Measurements from ENCODE around the gene PRUNE1. TPM values are rescaled to one million over a fixed set of nuclear protein-coding genes. Genes with fewer than 3 reads are reported as not detected.

PRUNE1 gene
- total and polyA plus RNA-seq, 2 of the 4 experiments (the other 2 are of a cell fraction): 7.9 to 9.4 TPM

DNA sequence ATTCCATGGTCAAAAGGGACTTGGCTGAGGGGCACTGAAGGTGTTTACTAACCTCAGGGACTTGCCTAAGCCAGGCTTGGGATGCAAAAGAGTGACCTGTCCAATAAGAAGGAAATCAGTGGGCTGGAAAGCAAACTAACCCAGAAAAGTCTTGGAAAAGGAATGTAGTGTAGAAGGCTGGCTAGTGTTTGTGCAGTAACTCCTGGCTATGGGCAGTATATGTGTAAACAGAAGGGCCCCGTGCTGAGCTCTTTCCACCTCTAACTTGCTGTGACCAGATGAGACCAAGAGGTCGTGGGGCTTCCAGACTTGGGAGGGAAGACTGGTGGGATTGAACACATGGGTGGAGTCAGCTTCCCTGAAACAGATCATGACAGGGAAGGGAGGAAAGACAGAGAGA lies 5.6 kb upstream of the PRUNE1 start:
- dilution Hi-C loops (cut with HindIII; ENCODE audit: low sequenced_read_pairs, unreplicated experiment) (no loop called here), in situ Hi-C loops (cut with MboI; ENCODE audit: low sequenced_read_pairs) (no loop called here), intact Hi-C loops (cut with micrococcal nuclease) (loop anchor here (10.0 kb wide), 1 partner anchor 438 kb away; no protein-coding TSS in a partner anchor)
- H2AFZ ChIP-seq (replicated peaks; ENCODE audit: low read length, poor library complexity): no peak overlapping the region
- H3K27me3 ChIP-seq (ENCODE audit: control insufficient read depth, insufficient read depth, low read length): no peaks in the 10 kb centered on the region
- no peak for ATAC-seq (ENCODE audit: low read depth)
- no peak overlapping the region for H3K56ac ChIP-seq (ENCODE audit: extremely low read depth, insufficient read depth, low read length)
- H2BK20ac ChIP-seq (ENCODE audit: low read depth, low read length): no peak overlapping the region
- H4K8ac ChIP-seq (ENCODE audit: low read depth in 2 of 2, low read length in 2 of 2): no peak overlapping the region
- no peak overlapping the region for H3K9ac ChIP-seq (ENCODE audit: low read depth, low read length)
- no peak for DNase-seq
- H3K18ac ChIP-seq (ENCODE audit: low read depth, low read length): no peak overlapping the region
- H4K91ac ChIP-seq (ENCODE audit: insufficient read depth, low read depth, low read length): no peak overlapping the region
- H2AK9ac ChIP-seq (replicated peaks; ENCODE audit: low read depth, low read length, poor library complexity): no peak overlapping the region
- H2BK15ac ChIP-seq (ENCODE audit: low read depth, low read length): no peak overlapping the region
- H3K4me2 ChIP-seq (ENCODE audit: low read depth, low read length): no peak overlapping the region; the same call in 1 of the 2 replicates
- H2BK120ac ChIP-seq (ENCODE audit: low read depth, low read length): no peak overlapping the region
- no peak overlapping the region for H3K4me3 ChIP-seq (ENCODE audit: insufficient read depth, low read depth, low read length)
- H3K4ac ChIP-seq (ENCODE audit: low read depth, low read length): no peak overlapping the region
- H3K79me1 ChIP-seq (ENCODE audit: low read depth in 1 of 2, low read length in 2 of 2): peaks cover 7 to 15% of the 10 kb centered on the region in 2 experiments
- H4K20me1 ChIP-seq (ENCODE audit: insufficient read depth, low read length): no peaks in the 10 kb centered on the region
- no peak overlapping the region for H3K27ac ChIP-seq (ENCODE audit: insufficient read depth, low read length)
- H3K9me1 ChIP-seq (ENCODE audit: insufficient read depth, low read length): peaks cover 16% of the 10 kb centered on the region
- H3K36me3 ChIP-seq (ENCODE audit: control insufficient read depth, insufficient read depth, low read length): peaks cover 24% of the 10 kb centered on the region
- no peak overlapping the region for H3K14ac ChIP-seq (replicated peaks; ENCODE audit: low read depth, low read length)
- TF ChIP-seq MAFK (IDR thresholded peaks at IDR 0.05; ENCODE audit: low read depth, low read length): no peak
- TF ChIP-seq RAD21 (IDR thresholded peaks at IDR 0.05; ENCODE audit: low read length): no peak
- no peak for TF ChIP-seq MAZ (IDR thresholded peaks at IDR 0.05; ENCODE audit: borderline replicate concordance, low read depth, low read length)
- TF ChIP-seq CEBPB (IDR thresholded peaks at IDR 0.05; ENCODE audit: low read depth, low read length): no peak
- TF ChIP-seq, protein P1, sequence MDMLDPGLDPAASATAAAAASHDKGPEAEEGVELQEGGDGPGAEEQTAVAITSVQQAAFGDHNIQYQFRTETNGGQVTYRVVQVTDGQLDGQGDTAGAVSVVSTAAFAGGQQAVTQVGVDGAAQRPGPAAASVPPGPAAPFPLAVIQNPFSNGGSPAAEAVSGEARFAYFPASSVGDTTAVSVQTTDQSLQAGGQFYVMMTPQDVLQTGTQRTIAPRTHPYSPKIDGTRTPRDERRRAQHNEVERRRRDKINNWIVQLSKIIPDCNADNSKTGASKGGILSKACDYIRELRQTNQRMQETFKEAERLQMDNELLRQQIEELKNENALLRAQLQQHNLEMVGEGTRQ (IDR thresholded peaks at IDR 0.05; ENCODE audit: low read depth, low read length): no peak
- TF ChIP-seq SMC3 (IDR thresholded peaks at IDR 0.05; ENCODE audit: low read depth, low read length): no peak
- no peak for TF ChIP-seq BHLHE40 (IDR thresholded peaks at IDR 0.05; ENCODE audit: low read depth, low read length)
- TF ChIP-seq FOS (IDR thresholded peaks at IDR 0.05; ENCODE audit: low read depth, low read length): no peak
- no peak for TF ChIP-seq NFE2L2 (IDR thresholded peaks at IDR 0.05; ENCODE audit: low read depth, low read length)
- no peak for TF ChIP-seq RCOR1 (IDR thresholded peaks at IDR 0.05; ENCODE audit: insufficient replicate concordance, low read length)
- TF ChIP-seq CHD1 (IDR thresholded peaks at IDR 0.05; ENCODE audit: low read depth, low read length): no peak
- TF ChIP-seq, protein P2, sequence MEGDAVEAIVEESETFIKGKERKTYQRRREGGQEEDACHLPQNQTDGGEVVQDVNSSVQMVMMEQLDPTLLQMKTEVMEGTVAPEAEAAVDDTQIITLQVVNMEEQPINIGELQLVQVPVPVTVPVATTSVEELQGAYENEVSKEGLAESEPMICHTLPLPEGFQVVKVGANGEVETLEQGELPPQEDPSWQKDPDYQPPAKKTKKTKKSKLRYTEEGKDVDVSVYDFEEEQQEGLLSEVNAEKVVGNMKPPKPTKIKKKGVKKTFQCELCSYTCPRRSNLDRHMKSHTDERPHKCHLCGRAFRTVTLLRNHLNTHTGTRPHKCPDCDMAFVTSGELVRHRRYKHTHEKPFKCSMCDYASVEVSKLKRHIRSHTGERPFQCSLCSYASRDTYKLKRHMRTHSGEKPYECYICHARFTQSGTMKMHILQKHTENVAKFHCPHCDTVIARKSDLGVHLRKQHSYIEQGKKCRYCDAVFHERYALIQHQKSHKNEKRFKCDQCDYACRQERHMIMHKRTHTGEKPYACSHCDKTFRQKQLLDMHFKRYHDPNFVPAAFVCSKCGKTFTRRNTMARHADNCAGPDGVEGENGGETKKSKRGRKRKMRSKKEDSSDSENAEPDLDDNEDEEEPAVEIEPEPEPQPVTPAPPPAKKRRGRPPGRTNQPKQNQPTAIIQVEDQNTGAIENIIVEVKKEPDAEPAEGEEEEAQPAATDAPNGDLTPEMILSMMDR (conservative IDR thresholded peaks at IDR 0.05; ENCODE audit: low read depth, low read length): no peak
- no peak for TF ChIP-seq POLR2A (IDR thresholded peaks at IDR 0.05; ENCODE audit: low read depth, low read length)
- TF ChIP-seq, protein P3, sequence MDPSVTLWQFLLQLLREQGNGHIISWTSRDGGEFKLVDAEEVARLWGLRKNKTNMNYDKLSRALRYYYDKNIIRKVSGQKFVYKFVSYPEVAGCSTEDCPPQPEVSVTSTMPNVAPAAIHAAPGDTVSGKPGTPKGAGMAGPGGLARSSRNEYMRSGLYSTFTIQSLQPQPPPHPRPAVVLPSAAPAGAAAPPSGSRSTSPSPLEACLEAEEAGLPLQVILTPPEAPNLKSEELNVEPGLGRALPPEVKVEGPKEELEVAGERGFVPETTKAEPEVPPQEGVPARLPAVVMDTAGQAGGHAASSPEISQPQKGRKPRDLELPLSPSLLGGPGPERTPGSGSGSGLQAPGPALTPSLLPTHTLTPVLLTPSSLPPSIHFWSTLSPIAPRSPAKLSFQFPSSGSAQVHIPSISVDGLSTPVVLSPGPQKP (IDR thresholded peaks at IDR 0.05; ENCODE audit: borderline replicate concordance, low read depth, low read length): no peak
- TF ChIP-seq RFX5 (IDR thresholded peaks at IDR 0.05; ENCODE audit: low read depth, low read length): no peak
- no peak for TF ChIP-seq MXI1 (IDR thresholded peaks at IDR 0.05; ENCODE audit: borderline replicate concordance, low read depth, low read length)
- H3K23ac ChIP-seq (ENCODE audit: low read depth, low read length): no peak overlapping the region
- H2AK5ac ChIP-seq (ENCODE audit: low read depth, low read length): no peak overlapping the region
- POLR2A ChIA-PET (ENCODE audit: unreplicated experiment): no interaction called here
- no peaks in the 10 kb centered on the region for H3K9me3 ChIP-seq (ENCODE audit: control insufficient read depth, insufficient read depth, low read length)
- CTCF ChIA-PET: no interaction called here
- no peak overlapping the region for H4K5ac ChIP-seq (ENCODE audit: low read depth, low read length)
- peaks cover 9% of the 10 kb centered on the region for H3K4me1 ChIP-seq (ENCODE audit: control insufficient read depth, insufficient read depth, low read length)
- BruUV-seq (replicated peaks): no TSS peak
- H2BK5ac ChIP-seq (ENCODE audit: low read depth, low read length, poor library complexity, severe bottlenecking): no peak overlapping the region
- WGBS, 2 experiments (ENCODE audit: extremely low coverage in 2 of 2, insufficient read length in 1 of 2): no CpG with 5 or more reads among the region's 2 CpGs

All from IMR-90 (cell line).